Hematopoietic multipotent progenitor cell treated with erythropoietin and hydrocortisone succinate and interleukin-3 and kit ligand, for 17 days (in vitro differentiated cells): ENCODE measurements around the gene DDR1.
"Not testable (repeated sequence)": the region's sequence is repeated elsewhere in the genome, so short reads cannot be mapped to it uniquely, and the experiment has no call there.

ENCODE experiments used
- DNase-seq: peaks from one replicate; pipeline ENCODE4 v3.0.0-alpha.2; 2015; ENCODE audit warnings: low spot score

The DDR1 gene

DNA sequence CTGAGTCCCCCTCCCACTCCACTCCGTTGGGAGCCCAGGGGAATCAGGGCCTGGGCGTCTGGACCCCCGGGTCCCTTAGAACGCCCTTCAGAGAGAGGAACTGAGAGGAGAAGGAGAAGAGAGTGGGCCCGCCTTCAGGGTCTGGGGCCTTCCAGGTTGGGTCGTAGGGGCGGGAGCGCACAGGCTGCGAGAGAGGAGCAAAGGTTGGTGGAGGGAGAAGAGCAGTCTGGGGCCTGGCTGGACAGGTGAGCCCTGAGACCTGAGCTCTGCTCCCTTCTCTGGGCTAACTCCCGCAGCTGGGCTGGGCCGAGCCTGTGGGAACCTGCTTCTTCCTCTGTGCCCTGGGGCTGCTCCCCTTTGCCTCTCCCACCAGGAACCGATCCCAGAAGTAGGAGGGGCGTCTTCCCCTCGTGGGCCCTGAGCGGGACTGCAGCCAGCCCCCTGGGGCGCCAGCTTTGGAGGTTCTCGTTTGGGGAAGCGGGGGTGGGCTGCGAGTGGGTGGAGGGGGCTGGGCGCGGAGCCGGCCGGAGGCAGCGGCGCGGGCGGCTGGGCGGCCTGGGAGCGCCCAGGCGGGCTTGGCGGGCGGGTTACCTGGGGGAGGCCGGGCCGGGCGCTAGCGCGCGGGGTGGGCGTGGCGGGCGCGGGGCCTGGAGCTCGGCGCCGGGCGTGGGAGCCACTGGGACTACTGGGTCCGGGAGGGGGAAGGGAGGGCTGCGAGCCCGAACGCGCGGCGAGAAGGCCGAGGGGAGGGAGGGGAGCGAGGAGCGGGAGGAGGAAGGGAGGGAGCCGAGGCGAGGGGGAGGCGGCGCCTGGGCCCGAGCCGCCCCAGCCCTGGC, at the start of gene DDR1:
Gene DDR1, plus strand, starts transcription at position 835 of the 836 bp plus-strand sequence. CDS start 4,211 bp downstream, outside the sequence.
- no peak for DNase-seq

DNA sequence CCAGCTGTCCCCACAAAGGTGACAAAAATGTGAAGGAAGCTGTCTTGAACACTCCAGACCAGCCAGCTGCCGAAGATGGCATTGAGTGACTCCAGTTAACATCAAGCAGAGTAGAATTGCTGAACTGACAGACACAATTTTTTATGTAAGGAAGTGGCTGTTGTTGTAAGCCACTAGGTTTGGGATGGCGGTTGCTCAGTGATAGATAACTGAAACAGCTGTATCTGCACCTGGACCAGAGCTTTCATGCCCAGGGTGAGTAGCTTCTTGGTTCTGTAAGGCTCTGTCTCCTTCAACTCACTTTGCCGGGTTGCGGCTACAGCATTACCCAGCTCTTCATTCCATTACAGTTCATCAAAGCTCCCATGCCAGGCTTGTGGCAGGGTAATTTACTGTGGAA, 49.7 kb upstream of the DDR1 start:
- no peak for DNase-seq

DNA sequence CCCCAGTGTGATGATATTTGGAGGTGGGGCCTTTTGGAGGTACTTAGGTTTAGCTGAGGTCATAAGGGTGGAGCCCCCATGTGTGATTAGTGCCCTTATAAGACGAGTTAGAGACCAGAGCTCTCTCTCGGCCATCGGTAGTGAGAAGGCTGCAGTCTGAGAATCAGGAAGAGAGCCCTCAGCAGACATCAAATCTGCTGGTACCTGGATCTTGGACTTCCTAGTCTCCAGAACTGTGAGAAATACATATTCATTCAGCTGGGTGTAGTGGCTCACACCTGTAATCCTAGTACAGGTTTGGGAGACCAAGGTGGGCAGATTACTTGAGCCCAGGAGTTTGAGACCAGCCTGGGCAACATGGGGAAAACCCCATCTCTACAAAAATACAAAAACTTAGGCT, 48.7 kb upstream of the DDR1 start:
- no peak for DNase-seq

DNA sequence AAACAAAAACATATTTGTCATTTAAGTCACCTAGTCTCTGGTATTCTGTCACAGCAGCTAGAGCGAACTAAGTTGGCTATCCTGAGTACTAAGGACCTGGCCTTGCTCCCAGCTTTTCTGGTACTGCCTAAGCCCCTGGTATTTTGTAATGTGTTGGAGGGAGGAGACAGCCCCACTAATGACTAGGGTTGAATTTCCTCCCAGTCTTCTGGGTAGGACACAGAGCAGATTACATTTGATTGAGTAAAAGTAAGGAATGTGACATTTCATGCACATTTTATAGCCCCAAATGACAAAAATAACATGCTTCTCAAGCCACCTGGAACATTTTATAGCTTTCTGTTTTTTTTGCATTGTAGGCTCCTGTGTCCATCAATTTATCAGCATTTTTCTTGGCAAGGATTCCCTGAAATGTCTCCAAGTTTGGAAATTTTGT, 47.9 kb upstream of the DDR1 start:
- DNase-seq = no peak

DNA sequence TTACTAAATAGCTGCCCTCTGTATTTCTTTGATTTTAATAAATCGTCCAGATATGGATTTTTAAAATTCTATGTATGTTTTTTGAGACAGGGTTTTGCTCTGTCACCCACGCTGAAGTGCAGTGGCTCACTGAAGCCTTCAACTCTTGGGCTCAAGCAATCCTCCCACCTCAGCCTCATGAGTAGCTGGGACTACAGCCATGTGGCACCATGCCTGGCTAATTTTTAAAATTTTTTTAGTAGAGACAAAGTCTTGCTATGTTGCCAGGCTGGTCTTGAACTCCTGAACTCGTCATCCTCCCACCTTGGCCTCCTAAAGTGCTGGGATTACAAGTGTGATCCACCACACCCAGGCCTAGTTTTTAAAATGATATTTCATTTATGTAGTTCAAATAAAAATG, 47.4 kb upstream of the DDR1 start:
- no peak for DNase-seq

DNA sequence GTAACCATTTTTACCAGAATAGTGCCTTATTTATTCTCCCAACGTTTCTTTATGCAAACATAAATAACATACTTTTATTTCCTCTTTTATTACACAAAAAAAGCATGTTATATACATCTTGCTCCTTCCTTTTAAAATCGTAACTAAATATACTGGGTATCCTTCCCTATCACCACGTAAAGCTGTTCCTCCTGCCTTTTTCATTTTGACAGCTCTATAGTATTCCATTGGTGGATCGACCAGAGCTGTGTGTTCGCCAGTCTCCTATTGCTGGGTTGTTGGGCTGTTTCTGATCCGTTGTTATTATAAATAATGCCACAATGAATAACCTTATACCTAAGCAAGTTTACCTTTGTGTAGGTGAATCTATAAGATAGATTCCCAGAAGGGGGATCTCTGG, 46.9 kb upstream of the DDR1 start:
- no peak for DNase-seq

DNA sequence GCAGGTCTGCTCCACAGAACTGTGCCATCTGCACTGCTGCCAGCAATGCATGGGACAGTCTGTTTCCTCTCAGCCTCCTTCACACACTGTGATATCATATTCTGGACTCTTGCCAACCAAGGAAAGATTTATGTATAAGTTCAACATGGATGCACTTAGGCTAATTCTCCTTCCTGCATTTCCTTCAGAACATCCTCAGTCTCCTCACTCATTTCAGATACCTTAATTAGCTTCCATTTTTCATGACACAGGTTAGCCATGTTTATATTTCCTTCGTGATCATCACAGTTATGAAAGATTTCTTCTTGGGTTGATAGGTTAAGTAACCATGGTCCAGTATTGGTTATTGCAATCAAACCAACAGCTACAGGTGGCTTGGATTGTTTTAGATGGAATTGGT, 46.4 kb upstream of the DDR1 start:
- DNase-seq = no peak

DNA sequence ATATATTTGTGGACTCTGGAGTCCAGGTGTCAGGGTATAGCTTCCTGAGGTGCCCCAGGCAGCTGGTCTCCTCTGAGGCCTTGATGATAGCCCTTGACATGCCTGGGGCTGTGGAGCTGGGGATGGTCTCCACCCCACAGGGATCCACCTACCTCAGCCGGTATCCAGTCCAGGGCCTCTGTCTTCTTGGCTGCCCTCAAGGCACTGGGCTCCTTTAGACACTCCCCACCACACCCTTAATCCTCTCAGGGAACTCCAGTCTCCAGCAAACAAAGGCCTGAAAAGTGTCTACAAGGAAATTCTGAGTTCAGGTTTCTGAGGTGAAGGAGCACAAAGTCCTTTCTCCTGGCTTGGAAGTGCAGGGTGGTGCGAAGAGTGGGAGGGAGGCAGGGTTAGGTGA, 44.6 kb upstream of the DDR1 start:
- no peak for DNase-seq

DNA sequence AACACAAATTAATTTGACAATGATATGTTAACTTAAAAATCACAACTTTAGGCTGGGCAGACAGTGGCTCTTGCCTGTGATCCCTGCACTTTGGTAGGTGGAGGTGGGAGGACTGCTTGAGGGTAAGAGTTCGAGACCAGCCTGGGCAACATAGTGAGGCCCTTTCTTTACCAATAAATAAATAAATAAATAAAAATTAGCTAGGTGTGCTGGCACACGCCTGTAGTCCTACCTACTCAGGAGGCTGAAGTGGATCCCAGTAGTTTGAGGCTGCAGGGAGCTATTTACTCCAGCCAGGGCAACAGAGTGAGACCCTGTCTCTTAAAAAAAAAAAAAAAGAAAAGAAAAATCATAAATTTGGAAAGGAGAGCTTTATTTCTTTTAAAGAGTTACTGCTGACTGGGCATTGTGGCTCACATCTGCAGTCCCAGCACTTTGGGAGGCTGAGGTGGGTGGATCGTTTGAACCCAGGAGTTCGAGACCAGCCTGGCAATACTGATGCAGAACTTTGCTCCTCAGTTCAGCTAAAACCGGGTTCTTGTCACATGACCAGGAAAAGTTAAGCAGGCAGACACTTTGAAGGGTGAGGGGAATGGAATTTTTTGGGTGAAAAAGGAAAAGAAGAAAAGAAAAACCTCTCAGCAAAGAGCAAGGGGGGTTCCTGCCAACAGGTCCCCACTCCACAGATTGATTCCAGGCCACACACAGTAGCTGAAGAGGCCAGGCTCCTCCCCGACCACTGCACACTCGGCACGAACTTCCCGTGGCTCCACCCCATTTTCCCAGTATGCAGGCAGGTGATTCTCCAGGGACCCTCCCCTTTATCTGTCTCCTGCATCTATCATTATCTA, 44.0 kb upstream of the DDR1 start:
- no peak for DNase-seq

DNA sequence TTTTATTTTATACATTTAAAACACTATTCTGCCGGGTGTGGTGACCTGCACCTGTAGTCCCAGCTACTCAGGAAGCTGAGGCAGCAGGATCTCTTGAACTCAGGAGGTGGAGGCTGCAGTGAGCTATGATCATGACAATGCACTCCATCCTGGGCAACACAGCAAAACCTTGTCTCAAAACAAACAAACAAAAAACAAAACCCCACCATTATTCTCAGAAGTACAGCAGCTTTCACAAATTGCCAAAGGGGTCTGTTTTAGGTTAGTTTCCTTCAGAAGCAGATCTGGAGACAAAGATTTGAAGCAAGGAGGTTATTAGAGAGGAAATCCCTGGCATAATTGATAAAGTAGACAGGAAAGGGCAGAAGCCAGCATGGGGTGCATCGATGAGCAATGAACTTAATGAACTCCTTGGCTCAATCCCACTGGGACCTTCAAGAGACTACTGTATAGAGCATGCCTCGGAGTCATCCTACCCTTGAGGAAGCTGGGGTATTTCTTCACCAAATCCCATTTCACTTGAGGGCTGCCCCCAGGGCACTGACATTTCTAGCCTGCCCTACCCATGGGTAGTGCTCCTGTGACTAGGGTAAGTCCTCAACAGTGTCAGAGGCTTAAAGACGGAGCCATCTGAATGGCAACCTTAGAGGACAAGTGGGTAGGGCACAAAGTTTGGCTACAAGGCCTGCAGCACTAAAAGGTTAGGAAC, 43.2 kb upstream of the DDR1 start:
- no peak for DNase-seq

DNA sequence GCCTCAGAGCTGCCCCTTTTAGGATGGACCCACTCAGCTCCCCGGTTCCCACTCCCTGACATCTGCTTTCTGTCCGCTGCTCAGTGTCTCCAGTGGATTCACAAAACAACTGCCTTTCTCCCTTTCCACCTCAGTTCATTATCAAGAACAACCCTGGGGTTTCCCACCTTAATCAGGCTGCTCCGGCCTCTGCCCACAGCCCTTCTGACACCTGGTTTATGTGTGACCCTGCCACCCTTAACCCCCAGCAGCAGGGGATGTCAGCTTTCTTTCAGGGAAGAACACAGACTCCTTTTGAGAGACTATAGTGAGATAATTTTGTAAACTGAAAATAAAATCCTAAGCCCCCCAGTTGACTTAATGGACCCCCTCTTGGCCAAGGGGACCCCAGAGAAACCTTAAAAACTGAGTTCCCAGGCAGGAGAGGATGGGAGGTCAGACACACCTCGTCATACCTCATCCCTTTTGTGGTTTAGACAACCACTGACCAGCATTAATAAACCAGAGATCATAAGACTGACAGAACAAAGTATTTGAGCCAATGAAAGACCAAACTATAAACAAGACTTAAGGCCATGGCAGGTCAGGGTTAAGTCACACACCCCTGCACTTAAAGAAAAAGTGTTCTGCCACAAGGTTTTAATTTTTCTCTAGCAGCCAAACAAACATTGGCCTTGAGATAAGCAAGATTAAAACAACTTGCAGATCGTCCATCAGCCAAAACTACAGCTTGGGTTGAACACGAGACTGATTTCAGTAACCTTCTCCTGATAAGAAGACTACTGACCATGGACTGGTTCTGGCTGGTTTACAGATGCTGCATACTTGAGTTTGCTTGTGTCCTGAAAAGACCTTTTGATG, 42.4 kb upstream of the DDR1 start:
- no peak for DNase-seq

DNA sequence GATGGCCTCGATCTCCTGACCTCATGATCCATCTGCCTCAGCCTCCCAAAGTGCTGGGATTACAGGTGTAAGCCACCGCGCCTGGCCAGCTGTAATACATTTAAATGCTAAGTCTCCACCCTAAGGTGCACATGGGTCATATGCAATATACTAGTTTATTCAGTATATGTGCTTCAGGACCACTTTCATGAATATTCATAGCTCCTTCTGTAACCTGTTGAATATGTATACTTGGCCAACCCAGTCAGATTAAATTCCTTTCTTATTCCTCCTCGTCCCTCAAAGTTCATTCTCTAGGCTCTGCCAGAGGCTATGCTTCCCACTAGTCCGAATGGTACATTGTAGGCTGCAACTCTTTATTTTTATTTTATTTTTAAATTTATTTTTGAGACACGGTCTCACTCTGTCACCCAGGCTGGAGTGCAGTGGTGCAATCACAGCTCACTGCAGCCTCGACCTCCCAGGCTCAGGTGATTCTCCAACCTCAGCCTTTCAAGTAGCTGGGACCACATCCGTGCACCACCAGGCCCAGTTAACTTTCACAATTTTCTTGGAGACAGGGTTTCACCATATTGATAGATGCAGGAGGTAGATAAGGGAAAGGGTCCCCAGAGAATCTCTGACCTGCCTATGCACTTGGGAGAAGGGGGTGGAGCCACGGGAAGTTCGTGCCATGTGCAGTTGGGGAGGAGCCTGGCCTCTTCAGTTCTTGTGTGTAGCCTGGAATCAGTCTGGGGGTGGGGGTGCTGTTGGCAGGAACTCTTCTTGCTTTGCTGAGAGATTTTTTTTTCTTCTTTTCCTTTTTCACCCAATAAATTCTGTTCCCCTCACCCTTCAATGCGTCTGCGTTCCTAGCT, 41.3 kb upstream of the DDR1 start:
- DNase-seq = no peak

DNA sequence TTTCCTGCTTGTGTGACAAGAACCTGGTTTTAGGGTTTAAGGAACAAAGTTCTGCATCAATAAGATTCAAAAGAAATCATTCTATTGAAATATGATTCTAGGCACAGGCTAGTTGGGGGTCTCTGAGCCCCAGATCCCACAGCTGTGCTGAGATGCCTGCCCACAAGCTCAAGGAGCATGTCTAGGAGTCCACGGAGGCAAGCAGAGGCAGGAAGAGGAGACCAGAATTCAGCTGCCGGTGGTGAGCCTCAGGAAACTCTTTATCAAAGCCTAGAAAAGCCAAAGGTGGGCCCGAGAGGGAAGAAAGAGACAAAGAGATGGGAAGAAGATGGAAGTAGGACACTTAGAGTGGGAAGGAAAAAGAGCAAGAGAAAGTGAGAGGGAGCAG, 40.7 kb upstream of the DDR1 start:
- DNase-seq = no peak

DNA sequence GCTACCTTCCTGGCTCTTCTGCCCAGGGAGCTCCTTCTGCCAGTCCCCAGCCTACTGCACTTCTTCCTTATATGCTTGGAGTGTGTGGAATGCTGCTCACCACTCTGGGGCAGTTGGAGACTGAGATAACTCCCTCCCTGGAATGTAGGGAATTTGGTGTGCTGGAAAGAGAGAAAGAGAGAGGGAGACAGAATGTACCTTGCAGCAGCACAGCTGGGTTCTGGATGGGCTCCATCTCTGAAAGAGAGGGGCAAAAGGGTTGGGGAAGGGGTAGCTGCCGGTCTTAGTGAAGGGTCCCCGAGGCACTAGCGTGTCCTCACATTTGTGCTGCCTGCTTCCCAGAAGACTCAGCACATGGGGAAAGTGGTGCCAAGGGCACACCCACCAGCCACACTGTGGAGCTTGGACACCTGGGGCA, 40.2 kb upstream of the DDR1 start:
- DNase-seq = no peak

DNA sequence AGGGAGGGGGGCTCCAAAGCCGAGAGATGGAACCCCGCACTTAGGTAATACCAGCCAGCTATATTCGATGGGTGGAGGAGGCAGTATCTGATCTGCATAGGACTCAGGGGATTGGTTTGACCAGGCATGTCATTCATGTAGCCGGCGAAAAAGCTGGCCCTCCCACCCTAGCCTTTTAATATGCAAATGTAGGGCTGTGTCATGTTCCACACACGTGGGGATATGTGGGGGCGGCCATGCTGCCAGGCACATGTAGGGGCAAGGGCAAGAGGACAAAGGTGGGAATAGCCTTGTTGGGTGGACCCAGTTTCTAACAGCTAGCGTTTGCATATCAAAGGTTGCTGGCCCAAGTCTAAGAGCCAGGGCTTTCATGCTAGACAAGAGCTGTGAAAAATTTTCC, 39.1 kb upstream of the DDR1 start:
- DNase-seq = no peak

DNA sequence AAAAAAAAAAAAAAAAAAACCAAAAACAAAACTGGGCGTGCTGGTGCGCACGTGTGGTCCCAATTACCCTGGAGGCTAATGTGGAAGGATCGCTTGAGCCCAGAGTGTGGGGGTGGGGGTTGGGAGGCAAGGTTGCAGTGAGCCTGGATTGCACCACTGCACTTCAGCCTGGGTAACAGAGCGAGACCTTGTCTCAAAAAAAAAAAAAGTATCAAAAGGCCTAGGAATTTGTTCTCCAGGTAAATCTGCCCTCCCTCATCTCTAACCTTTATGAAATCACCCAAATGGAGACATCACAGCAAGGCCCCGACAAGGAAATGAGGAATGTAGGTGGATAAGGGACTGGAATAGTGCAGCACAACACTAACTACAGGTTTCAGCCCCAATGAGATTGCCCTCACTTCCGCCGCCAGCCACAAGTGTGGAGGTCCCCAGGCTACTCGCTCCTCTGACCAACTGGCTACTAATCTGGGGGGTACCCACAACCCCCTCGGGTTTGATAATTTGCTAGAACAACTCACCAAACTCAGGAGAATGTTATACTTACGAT, 36.8 kb upstream of the DDR1 start:
- no peak for DNase-seq

DNA sequence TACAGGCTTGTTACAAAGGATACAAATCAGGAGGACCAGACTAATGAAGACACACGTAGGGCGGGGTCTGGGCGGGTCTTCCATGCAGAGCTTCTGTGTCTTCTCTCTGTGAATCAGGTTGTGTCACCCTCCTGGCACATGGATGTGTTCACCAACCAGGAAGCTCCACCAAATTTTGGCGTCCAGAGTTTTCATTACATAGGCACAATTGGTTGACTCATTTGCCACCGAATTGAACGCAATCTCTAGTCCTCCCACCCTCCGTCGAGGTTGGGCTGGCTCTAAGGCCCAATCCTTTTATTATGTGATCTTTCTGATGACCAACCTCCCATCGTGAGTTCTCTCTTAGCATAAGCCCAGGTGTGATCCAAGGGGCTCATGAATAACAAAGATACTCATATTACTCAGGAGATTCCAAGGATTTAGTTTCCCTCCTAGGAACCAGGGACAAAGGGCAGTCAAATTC, 36.3 kb upstream of the DDR1 start:
- no peak for DNase-seq

DNA sequence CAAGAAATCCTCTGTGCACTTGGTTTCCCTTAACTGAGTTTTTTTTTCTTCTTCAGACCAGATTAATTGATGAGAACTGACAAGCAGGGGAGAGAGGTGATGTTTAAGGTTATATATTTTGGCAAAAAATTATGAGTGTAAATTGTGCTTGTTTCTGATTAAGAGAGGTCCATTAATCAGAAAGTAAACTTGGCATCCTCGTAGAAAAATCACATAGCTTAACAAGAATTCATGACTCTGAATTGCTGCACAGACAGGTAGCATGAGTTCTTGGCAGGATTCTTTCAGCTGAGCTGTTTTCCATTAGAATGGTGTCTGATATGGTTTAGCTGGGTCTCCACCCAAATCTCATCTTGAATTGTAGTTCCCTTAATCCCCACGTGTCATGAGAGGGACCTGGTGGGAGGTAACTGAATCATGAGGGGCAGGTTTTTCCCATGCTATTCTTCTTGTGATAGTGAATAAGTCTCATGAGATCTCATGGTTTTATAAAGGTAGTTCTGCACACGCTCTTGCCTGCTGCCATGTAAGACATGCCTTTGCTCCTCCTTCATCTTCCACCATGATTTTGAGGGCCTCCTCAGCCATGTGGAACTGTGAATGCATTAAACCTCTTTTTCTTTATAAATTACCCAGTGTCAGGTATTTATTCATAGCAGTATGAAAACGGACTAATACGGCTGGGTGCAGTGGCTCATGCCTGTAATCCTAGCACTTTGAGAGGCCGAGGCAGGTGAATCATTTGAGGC, 34.2 kb upstream of the DDR1 start:
- no peak for DNase-seq

DNA sequence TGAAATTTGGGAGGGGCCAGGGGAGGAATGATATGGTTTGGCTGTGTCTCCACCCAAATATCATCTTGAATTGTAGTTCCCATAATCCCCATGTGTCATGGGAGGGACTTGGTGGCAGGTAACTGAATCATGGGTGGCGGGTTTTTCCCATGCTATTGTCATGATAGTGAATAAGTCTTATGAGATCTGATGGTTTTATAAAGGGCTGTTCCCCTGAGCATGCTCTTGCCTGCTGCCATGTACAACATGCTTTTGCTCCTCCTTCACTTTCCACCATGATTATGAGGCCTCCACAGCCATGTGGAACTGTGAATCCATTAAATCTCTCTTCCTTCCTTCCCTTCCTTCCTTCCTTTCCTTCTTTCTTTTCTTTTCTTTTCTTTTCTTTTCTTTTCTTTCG, 31.9 kb upstream of the DDR1 start:
- not testable (repeated sequence) for DNase-seq
